H9 (cell line): ENCODE results near the gene PXYLP1. TPM values are rescaled to one million over a fixed set of nuclear protein-coding genes. Genes with fewer than 3 reads are reported as not detected.

Experiments
- DNase-seq: peaks from one replicate; pipeline ENCODE4 v3.0.0-alpha.2; 2017
- H2AFZ ChIP-seq: one replicate; pipeline ENCODE4 v1.6.1; 2013; ENCODE audit warnings: mild to moderate bottlenecking, low read length, control low read depth, moderate library complexity
- H2AK5ac ChIP-seq: 2 replicates; pipeline ENCODE4 v1.6.1; 2013; ENCODE audit warnings: low read length, control low read depth, mixed read lengths; ENCODE audit not compliant: insufficient read length
- H2BK120ac ChIP-seq: one replicate; pipeline ENCODE4 v1.6.1; 2013; ENCODE audit warnings: low read depth, mild to moderate bottlenecking, low read length, control low read depth, inconsistent platforms; ENCODE audit not compliant: poor library complexity, severe bottlenecking
- H2BK12ac ChIP-seq: 2 replicates; pipeline ENCODE4 v1.6.1; 2013; ENCODE audit warnings: low read length, control low read depth, mixed read lengths, low read depth; ENCODE audit not compliant: insufficient read length
- H2BK15ac ChIP-seq: 2 replicates; pipeline ENCODE4 v1.6.1; 2013; ENCODE audit warnings: low read depth, low read length, control low read depth
- H2BK20ac ChIP-seq: one replicate; pipeline ENCODE4 v1.6.1; 2013; ENCODE audit warnings: low read depth, mild to moderate bottlenecking, low read length, control low read depth, inconsistent platforms; ENCODE audit not compliant: poor library complexity, severe bottlenecking
- H2BK5ac ChIP-seq: 2 replicates; pipeline ENCODE4 v1.6.1; 2013; ENCODE audit warnings: low read length, control low read depth, mixed read lengths; ENCODE audit not compliant: insufficient read length
- H3K14ac ChIP-seq: 2 replicates; pipeline ENCODE4 v1.6.1; 2013; ENCODE audit warnings: low read length, control low read depth; ENCODE audit not compliant: insufficient read depth
- H3K18ac ChIP-seq: 2 replicates; pipeline ENCODE4 v1.6.1; 2013; ENCODE audit warnings: low read depth, mild to moderate bottlenecking, mixed read lengths, low read length, control low read depth; ENCODE audit not compliant: insufficient read length
- H3K23ac ChIP-seq: 2 replicates; pipeline ENCODE4 v1.6.1; 2013; ENCODE audit warnings: low read length, control low read depth, mixed read lengths, low read depth; ENCODE audit not compliant: insufficient read length
- H3K23me2 ChIP-seq: 2 replicates; pipeline ENCODE4 v1.6.1; 2013; ENCODE audit warnings: low read depth, mild to moderate bottlenecking, mixed read lengths, low read length, control low read depth; ENCODE audit not compliant: insufficient read length, poor library complexity, severe bottlenecking
- H3K27ac ChIP-seq: 2 replicates; pipeline ENCODE4 v1.5.1; 2013; ENCODE audit warnings: low read length, control low read depth, mixed read lengths, low read depth; ENCODE audit not compliant: insufficient read length
- H3K27me3 ChIP-seq: 2 replicates; pipeline ENCODE4 v1.6.1; 2013; ENCODE audit warnings: low read length, control low read depth, inconsistent platforms; ENCODE audit not compliant: insufficient read depth
- H3K4ac ChIP-seq: 2 replicates; pipeline ENCODE4 v1.6.1; 2013; ENCODE audit warnings: low read depth, mild to moderate bottlenecking, control low read depth, inconsistent platforms, low read length, moderate library complexity
- H3K4me1 ChIP-seq: 2 replicates; pipeline ENCODE4 v1.6.1; 2013; ENCODE audit warnings: low read length, control low read depth, inconsistent platforms; ENCODE audit not compliant: insufficient read depth
- H3K4me2 ChIP-seq: 2 replicates; pipeline ENCODE4 v1.6.1; 2013; ENCODE audit warnings: low read length, control low read depth, mixed read lengths; ENCODE audit not compliant: insufficient read length, insufficient read depth
- H3K56ac ChIP-seq: 2 replicates; pipeline ENCODE4 v1.6.1; 2013; ENCODE audit warnings: low read depth, mild to moderate bottlenecking, mixed read lengths, low read length, control low read depth; ENCODE audit not compliant: insufficient read length
- H3K79me1 ChIP-seq: 2 replicates; pipeline ENCODE4 v1.6.1; 2013; ENCODE audit warnings: low read depth, mild to moderate bottlenecking, moderate library complexity, low read length, control low read depth, inconsistent platforms; ENCODE audit not compliant: insufficient read depth, poor library complexity, severe bottlenecking
- H3K79me2 ChIP-seq: 2 replicates; pipeline ENCODE4 v1.6.1; 2013; ENCODE audit warnings: low read length, control low read depth, inconsistent platforms; ENCODE audit not compliant: insufficient read depth
- H3K9ac ChIP-seq: 2 replicates; pipeline ENCODE4 v1.6.1; 2013; ENCODE audit warnings: low read length, control low read depth, mixed read lengths; ENCODE audit not compliant: insufficient read length; ENCODE audit errors: extremely low read depth
- H3K9me3 ChIP-seq: one replicate; pipeline ENCODE4 v1.6.1; 2013; ENCODE audit warnings: low read depth, low read length, inconsistent platforms; ENCODE audit not compliant: control insufficient read depth
- H3T11ph ChIP-seq: one replicate; pipeline ENCODE4 v1.6.1; 2013; ENCODE audit warnings: mild to moderate bottlenecking, low read length, control low read depth, inconsistent platforms
- H4K20me1 ChIP-seq: one replicate; pipeline ENCODE4 v1.6.1; 2013; ENCODE audit not compliant: control insufficient read depth, insufficient read length, insufficient read depth
- H4K5ac ChIP-seq: 2 replicates; pipeline ENCODE4 v1.6.1; 2013; ENCODE audit warnings: low read depth, mild to moderate bottlenecking, mixed read lengths, low read length, control low read depth; ENCODE audit not compliant: insufficient read length
- H4K8ac ChIP-seq: replicated peaks from 2 replicates; pipeline ENCODE4 v1.6.1; 2013; ENCODE audit warnings: low read length, control low read depth, mixed read lengths, low read depth; ENCODE audit not compliant: insufficient read length
- H4K91ac ChIP-seq: 2 replicates; pipeline ENCODE4 v1.6.1; 2013; ENCODE audit warnings: low read depth, mild to moderate bottlenecking, moderate library complexity, mixed read lengths, low read length, control low read depth; ENCODE audit not compliant: insufficient read length
- H3K27ac Mint-ChIP-seq, 3 experiments: 2 replicates in 2 of 3; 3 replicates in 1 of 3; pipeline ENCODE4 v1.8.0; 2020 to 2021; ENCODE audit warnings: mixed read lengths in 3 of 3, mild to moderate bottlenecking in 1 of 3, moderate library complexity in 1 of 3
- H3K27me3 Mint-ChIP-seq: 2 replicates; pipeline ENCODE4 v1.8.0; 2021; ENCODE audit warnings: low read depth, mild to moderate bottlenecking, moderate library complexity, mixed read lengths
- H3K36me3 Mint-ChIP-seq, 3 experiments: 2 replicates in 2 of 3; 3 replicates in 1 of 3; pipeline ENCODE4 v1.8.0; 2020 to 2021; ENCODE audit warnings: low read depth in 3 of 3, mixed read lengths in 3 of 3; ENCODE audit not compliant: insufficient read depth in 1 of 3
- H3K4me1 Mint-ChIP-seq, 2 experiments: 2 replicates each; pipeline ENCODE4 v1.8.0; 2020; ENCODE audit warnings: mixed read lengths in 2 of 2
- H3K4me3 Mint-ChIP-seq, 2 experiments: 2 replicates in 1 of 2; 3 replicates in 1 of 2; pipeline ENCODE4 v1.8.0; 2020 to 2021; ENCODE audit warnings: mild to moderate bottlenecking in 2 of 2, mixed read lengths in 2 of 2, moderate library complexity in 1 of 2
- H3K9me3 Mint-ChIP-seq, 2 experiments: 2 replicates in 1 of 2; 3 replicates in 1 of 2; pipeline ENCODE4 v1.8.0; 2020; ENCODE audit warnings: mild to moderate bottlenecking in 2 of 2, mixed read lengths in 2 of 2, moderate library complexity in 1 of 2
- CTCF ChIP-seq: fragments of 200-600 bp; sonication (generic); conservative IDR thresholded peaks from 3 replicates; pipeline ENCODE4 v1.8.0; 2021; ENCODE audit warnings: antibody characterized with exemption, mild to moderate bottlenecking
- WGBS: extraction: QIAGEN DNeasy Blood & Tissue Kit; methylation state at CpG from one replicate; pipeline ENCODE4 v1.1.7; 2013; ENCODE audit warnings: missing lambda C conversion rate, low lambda C conversion rate, mixed read lengths; ENCODE audit not compliant: insufficient read length; ENCODE audit errors: extremely low coverage; 5-methylcytosine and 5-hydroxymethylcytosine counted together
- total RNA-seq: library from RNA; stranded (reverse); gene quantifications from 2 replicates; pipeline ENCODE4 v1.2.1, GENCODE V29; 2021

PXYLP1 gene
- total RNA-seq, 1 experiment from 2014 or later: 17.9 TPM

- Histone ChIP-seq H3K23me2 (no peaks in the 10 kb centered on the region), H3T11ph (no peak overlapping the region), H3K79me2 (no peaks in the 10 kb centered on the region), H2BK5ac (no peak overlapping the region), H2BK120ac (no peak overlapping the region), H3K4ac (no peak overlapping the region), H2BK15ac (no peak overlapping the region), H2BK20ac (no peak overlapping the region), H2AK5ac (no peak overlapping the region), H2AFZ (no peak overlapping the region), H3K56ac (no peak overlapping the region), H3K9me3 (no peaks in the 10 kb centered on the region), H3K9ac (no peak overlapping the region), H3K27ac (no peak overlapping the region), H3K14ac (no peak overlapping the region), H3K27me3 (no peaks in the 10 kb centered on the region), H3K23ac (no peak overlapping the region), H2BK12ac (no peak overlapping the region), H3K79me1 (no peaks in the 10 kb centered on the region), H3K4me2 (no peak overlapping the region), H4K5ac (no peak overlapping the region), H3K4me1 (no peaks in the 10 kb centered on the region), H4K91ac (no peak overlapping the region), H4K20me1 (no peaks in the 10 kb centered on the region), H3K18ac (no peak overlapping the region), H4K8ac (no peak overlapping the region)
- peaks cover 0 to 3% (median 2%) of the 10 kb centered on the region in 3 experiments; a peak in 3 of 7 replicates for H3K36me3 Mint-ChIP-seq
- no peak for TF ChIP-seq CTCF
- no peak overlapping the region for H3K4me3 Mint-ChIP-seq
- no peaks in the 10 kb centered on the region; the same call in 1 of the 2 replicates for H3K27me3 Mint-ChIP-seq
- DNase-seq: no peak
- no peaks in the 10 kb centered on the region for H3K9me3 Mint-ChIP-seq
- H3K4me1 Mint-ChIP-seq: peaks cover 0 to 2% of the 10 kb centered on the region in 2 experiments; a peak in 1 of 4 replicates
- no peak overlapping the region for H3K27ac Mint-ChIP-seq
- no CpG with 5 or more reads among the region's 4 CpGs for whole genome bisulfite sequencing
Observed at GRCh38 chr3:141268791-141269190, 37.2 kb downstream of the PXYLP1 start.
